Kasumi-1 (cell line): ENCODE measurements around the gene TCF4.

Experiments
- DNase-seq, 2 experiments: peaks; one replicate each; lab custom pipeline; 2025; lab: John Stamatoyannopoulos, UW

Gene TCF4

DNA sequence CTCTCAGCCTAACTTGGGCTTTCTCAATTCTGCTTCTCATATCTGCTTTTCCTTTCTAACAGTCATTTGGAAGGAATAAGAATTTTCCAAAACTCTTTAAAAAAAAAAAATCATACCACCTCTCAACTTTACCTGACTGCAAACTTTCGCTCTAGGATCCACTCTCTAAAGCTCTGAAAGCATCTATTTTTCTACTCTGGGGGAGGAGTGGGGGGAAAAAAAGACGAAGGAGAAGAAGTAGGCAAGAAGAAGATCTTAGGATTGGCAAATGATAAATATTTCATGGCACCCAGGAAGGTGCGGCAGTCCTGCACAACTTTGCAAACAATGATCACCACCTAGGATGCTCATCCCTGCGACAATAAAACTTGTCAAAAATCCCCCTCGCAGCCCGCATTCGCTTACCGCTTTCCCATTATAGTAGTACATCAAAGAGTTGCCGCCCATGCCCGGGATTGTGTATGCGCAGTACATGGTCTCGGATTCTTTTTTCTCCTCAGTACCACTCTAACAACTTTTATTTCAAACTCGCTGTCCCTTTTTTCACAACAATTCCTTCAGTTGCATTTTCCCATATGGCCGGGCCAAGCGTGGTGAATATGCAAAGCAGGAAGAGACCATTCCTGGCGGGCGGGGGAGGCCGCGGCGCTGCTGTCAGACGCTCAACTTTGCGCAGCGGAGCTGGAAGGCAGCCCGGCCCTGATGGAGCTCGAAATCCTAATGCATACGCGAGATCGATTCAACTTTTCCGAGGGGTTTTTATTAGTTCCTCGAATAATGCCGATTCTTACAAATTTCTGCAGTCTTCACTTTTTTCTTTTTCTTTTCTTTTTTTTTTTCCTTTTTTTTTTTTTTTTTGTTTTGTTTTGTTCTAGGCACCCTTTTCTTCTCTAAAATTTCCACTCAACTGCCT is 266.5 kb downstream of the TCF4 start:
- peak in 1 of 2 experiments; percentile 16 for DNase-seq

DNA sequence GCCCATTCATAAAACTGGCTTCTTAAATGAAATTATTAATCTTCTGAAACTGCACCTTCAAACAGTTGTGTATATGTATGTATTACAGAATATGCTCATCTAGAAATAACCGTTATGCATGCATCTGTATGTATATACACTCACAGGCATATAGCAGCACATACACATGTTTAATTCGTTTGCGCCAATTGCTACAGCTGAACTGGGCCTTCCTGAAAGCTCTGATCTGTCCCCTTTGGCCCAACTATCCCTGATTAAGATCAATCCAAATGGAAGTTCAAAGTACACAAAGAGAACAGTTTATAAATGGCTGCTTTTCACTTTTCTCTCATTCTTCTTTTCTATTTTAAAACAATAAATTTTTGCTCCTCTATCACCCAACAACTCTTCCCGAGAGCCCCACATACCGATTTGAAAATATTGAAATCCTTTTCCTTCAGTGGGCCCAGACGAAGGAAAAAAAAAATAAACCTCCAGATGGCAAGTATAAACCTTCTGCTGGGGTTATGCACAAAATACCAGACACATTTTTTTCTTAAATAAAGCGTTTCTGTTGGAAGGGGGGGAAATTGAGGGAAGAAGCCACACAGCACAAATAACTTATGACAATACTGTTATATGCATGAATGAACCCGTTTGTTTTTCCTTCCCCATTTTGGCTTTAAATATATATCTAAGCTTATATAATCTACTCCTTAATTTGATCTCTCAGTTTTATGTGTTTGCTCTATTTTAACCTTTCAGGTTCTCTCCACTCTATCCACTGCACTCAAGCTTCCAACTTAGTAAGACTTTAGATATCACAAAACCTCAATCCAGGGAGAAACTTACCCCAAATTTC is 267.3 kb downstream of the TCF4 start:
- DNase-seq, result peak in 1 of 2 experiments; percentile 23

DNA sequence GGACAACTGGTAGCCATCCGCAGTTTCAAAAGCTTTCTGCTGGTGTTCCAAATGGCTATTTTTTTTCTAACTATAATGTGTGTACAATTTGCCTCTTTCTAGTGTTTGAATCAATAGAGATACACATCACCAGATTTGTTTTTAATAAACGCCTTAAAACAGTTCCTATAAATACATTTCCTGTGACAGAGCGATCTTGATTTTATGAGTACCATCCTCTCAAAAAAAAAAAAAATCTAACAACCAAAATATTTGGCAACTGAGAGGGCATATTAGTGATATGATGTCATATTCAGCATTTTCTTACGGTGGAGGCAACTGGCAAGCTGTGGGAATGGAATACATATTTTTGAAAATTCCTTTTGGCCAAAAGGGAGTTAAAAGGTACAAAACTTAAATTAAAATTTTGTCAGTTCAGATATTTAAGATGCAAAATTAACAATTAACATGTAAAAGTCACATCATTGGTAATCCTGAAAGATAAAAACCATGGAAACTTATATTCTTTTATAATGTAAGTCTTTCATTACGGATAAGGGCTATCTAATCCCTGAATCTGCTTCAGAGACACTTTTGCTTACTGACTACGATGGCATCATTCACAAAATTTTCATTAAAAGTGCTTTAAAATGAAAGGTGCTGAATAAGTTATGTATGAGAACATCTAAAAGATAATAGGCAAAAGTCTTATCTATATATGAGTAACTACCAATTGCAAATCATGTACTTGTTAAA is 268.4 kb downstream of the TCF4 start:
- no peak for DNase-seq

DNA sequence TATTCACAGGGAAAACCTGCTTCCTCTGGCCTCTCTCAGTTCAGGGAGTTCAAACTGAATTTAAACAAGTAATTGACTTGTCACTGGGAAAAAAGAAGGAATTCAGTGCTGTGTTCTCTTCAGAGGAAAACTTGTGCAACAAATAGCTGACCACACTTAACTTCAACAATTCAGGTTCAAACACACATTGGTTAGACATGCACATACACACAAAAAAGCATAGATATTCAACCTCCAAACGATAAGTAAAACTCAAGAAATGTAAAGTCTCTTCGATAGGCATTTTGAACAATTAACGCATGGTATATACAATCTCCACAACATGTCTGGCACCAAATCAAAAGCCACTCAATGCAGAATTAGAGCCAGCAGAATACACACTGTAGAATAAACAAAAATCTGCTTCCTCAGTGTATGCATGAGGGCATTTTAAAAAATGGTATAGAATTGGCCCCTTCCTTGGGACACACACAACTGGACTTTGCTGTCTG is 269.0 kb downstream of the TCF4 start:
- DNase-seq, result no peak

DNA sequence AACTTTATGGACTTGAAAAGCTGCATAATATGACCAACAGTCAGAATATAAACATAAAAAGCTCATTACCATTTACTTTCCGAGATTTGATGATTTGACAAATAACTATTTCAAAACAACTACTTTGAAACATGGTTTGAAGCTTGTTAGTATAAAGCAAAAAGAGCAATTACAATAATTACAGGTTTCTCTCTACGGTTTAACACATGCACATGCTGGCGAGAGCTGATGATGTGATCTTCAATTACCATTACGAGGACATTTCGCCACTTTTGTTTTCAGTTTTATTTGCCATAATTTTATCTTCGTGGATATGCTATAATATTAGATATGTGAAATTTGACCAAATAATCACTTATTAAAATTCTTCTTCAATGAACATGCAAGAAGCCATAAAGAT is 270.1 kb downstream of the TCF4 start:
- no peak for DNase-seq

DNA sequence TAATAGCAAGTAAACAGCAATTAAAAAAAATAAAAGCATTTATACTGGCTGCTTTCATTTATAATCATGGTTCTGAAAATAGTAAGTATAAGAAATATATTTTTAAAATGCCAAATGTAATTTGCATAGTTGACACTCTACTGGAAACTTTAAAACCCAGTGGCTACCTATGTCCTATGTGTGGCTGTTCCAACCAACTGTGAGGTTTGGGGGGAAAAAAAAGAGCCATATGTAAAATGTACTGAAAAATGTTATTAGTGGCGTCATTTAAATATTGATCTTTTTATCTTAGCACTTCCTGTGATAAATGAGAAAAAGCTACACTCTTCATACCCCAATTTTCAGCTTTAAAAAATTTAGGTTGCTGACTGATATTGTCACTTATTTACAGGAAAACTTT is 270.7 kb downstream of the TCF4 start:
- no peak for DNase-seq

DNA sequence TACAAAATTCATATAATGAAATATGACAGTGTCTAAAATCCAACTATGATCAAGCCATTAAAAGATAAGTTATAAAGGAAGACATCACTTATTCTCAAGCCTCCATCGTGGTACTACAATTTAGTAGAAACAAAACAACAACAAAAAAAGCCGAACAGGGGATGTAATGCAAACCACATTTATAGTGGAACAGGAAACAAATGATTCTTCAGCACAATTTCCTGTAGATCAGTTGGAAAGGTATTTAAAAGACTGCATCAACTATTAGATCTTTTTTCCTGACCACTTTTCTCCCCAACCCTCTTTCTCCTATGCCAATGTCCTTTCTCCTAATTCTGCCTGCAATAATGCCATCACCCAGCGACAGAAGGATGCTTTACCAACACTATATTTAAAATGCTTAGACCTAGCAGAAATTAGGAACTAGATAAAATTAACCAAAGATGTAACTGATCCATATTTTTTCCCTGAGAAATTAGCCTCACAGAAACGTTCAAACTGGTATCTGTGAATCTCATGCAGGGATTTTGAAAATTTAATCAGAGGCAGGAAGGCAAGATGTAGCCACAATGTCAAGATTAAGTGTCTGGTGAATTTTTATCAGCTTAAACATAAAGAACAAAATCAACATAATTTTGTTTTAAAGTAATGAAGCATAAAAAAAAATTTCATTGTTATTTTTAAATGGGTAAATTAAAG is 271.4 kb downstream of the TCF4 start:
- DNase-seq, result no peak

DNA sequence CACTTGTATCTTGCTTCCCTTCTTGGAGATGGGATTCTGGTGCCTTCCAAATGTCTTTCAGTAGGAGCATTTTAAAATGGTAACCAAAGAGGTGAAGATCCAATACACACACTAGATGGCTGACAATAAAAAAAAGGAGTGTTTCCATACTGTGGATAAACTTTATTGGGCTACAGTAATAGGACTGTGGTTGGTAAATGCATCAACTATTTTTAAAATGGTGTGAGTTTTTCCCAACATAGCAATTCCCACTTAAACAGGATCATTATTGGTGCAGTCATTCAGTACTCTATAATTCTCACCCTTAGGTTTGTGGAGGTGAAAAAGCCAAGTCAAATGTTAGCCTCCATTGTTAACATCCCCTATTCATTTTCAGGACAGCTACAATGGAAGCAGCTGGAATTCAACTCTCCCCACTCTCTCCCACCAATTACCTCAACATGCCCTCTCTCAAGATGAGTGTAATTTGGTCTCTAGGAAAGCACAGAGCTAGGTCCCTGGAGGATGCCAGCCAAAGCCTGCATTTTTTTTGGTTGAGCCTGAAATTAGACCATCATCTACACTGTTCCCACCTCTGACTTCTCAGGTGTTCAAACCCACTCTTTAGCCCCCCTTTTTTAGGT is 273.3 kb downstream of the TCF4 start:
- DNase-seq, result no peak

DNA sequence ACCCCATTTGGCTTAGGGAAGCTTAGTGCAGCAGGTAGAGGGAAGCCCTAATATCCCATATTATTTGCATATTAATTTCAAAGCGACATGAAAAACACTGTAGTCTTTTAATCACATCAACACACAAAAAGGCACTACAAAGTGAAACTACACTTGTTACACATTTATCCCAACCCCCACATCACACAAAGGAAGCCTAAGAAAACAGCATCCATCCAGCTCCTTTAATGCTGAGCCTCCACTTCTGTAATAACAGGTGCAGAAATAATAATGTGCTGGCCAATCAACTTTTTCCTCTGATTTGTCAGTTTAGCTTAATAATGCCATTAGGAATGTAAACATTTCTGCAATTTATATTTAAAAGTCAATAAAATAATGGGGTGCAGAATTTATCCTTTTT is 274.0 kb downstream of the TCF4 start:
- DNase-seq, result no peak

DNA sequence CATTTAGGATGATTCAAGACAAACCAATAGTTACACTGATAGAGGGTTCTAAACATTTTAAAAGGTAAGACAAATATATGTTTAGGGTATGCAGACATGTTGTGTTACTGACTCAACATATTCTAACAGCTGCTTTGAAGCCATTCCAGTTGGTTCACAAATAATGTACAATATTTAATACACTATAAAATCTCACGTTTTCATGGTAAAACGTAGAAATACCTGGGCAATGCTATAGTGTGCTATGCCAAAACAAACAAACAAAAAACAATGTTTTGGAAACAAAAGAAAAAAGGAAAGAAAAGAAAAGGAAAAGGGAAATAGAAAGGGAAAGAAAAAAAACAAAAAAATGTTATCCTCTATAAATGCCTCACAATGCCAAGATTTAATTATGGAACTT is 277.1 kb downstream of the TCF4 start:
- no peak for DNase-seq

DNA sequence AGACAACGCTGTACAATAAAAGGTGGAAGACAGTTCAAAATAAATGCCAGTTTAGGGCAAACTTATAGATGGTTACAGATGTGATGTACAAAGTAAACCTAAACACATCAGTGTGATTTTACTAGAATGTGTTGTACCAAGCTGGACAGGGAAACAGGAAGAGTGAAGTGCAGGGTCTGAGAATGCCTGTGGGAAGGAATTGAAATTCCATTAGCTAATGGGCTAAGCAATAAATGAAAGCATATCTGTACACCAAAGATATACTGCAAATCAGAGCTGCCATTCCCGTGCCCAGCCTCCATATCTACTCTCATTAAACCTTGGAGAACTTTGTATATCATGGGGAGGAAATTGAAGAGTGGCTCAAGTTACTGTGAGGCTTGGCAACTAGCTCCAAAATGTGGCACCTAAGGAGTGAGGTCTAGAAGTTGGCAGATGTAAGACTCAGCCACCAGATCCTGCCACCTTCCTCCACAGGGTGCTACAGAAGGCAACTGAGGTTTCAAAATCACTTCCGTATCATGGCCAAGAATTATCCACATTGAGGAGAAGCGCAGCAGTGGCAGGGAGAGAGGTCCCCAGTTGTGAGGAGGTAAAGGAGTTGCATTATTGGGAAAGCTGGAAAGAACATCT is 277.8 kb downstream of the TCF4 start:
- DNase-seq, result no peak

DNA sequence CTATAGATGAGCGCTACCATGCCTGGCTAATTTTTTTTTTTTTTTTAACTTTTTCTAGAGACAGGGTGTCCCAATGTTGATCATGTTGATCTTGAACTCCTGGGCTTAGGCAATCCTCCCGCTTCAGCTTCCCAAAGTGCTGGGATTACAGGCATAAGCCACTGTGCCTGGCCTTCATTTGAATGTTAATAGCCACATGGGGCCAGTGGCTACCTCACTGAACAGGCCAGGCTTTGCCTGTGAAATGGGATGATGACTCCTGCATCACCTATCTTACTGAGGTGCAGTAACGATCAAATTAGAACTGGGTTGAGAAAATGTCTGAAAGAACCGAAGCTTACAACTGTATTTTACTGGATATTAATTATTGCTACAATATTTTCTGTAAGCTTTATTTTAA is 278.7 kb downstream of the TCF4 start:
- no peak for DNase-seq

DNA sequence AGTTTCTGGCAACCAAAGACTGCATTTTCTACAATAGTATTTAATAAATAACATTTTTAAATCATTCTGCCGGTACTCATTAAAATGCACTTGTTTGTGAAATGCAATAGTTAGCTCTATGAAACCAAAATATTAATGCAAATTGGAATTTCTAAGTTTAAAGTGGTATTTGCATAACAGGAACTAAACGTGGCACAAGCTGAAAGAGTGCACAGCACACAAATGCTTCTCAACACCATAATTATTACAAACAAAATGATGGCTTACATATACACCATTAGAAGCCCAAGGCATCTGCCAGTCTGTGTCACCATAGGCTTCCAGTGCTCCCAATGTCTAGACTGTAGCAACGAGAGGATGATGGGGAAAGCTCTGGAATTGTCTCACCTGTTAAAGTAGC is 280.5 kb downstream of the TCF4 start:
- DNase-seq, result no peak

DNA sequence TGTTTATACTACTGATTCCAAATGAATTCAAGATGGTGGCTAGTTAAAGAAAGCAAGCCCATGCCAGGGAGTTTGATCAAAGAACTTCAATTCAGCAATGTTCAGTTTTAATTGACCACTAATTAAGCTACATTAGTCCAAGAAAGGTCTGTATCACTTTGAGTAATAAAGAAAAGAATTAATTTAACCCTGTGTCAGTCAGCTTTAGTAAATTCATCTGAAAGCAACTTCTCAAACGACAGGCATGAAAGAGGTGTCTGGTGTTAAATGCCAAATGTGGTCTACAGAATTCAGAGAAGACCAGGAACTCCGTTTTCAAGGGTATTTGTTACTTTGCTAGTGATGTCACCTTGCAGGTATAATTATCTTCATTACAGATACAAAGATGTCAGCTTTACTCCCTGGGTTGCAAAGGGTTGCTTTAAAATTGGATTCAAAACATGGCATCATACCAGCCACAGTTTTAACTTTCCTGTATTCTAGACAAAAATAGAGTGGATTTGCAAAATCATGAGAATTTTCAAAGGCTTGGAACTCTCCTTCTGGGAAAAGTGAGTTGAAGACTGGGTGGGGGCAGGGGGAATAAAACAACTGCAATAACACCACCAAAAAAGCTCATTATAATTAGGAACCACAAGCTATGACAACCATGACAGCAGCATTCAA is 281.5 kb downstream of the TCF4 start:
- no peak for DNase-seq

DNA sequence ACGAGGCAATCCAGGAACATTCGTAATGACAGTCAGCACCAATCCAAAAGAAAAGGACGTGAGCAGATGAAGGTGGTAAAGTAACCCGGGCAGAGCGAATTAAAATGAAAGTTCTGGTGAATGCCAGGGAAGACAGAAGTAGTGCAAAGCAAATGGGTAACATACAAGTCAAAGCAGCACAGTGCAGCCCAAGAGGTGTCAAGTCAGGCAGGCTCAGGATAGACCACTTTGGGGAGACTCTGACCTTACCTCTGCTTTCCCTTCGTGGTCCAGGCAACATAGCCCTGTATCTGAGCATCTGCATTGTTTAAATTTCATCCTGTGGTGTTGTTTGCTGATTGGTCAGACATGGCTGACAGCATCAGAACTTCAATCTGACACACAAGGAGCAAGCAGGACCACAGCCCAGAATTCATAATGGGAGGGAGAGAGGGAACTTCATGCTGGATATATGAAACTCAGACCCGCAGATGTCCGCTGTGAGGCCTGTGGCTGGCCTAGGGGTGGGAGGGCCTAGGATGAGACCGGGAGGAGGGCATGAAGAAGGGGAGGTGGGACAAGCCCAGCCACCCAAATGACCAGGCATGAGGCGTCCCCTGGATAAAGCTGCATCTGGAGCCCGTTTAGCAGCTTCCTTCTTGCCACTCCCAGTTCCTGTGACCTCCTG is 285.7 kb downstream of the TCF4 start:
- no peak for DNase-seq

DNA sequence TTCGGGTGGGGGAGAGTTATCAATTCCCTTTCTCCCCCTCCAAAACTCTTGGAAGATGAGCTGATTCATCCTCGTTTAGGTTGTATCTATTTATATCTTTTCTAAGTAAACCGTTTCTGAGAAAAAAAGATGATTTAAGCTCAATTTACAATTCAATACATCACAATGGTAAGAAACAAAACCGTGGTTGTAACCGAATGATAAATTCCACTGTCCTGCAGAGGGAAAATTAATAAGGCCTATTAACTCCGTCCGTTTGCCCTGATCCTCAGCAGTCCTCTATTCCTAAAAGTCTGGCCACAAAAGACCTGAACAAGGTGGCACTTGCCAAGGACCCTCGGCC is 286.2 kb downstream of the TCF4 start:
- no peak for DNase-seq

DNA sequence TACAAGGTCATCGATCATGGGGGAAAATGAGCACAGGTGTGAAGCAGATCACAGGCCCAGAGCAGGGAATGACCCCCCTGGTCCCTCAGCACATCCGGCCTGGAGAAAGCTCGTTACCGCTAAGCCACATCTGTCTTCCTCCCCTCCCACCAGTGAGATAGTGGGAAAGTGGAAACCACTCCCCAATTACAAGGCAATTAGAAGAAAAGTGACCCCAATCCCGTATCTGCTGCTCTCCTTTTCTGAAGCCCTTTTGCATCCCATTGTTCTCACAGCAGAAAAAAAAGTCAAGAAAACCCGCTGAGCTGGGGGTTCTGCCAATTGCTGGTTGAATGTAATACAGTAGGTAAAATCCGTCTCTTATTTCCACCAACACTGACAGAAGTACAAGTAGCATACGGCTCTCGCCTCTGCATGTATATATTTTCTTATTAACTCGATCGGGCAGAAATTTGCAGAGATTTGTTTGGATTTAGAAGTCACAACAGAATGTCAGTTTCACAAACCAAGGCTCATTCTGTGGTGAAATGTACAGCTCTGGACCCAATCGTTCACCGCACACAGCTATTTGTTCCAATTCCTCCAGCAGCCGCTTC is 287.0 kb downstream of the TCF4 start:
- DNase-seq, result no peak

DNA sequence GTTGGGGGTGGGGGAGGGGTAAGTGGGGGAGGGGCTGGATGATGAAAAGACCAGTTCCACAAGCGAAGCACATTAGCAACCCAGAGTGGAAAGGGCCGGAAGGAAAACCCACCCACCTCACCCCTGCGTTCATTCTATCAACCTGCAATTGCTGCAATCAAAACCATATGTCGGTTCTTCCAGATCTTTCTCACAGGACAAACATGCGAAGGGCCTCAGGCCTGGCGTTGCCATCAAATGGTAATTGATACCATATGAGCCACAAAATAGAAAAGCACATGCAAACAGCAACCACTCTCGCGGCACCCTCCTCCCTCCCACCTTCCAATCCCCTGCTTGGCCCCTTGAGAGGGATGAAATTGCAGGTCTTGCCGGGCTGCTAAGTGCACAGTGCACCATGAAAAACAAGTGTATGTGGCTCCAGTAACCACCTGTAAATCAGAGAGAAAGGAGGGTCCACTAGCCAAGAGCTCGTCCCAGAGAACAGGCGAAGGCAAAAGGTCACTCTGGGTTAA is 287.5 kb downstream of the TCF4 start:
- DNase-seq, result no peak

DNA sequence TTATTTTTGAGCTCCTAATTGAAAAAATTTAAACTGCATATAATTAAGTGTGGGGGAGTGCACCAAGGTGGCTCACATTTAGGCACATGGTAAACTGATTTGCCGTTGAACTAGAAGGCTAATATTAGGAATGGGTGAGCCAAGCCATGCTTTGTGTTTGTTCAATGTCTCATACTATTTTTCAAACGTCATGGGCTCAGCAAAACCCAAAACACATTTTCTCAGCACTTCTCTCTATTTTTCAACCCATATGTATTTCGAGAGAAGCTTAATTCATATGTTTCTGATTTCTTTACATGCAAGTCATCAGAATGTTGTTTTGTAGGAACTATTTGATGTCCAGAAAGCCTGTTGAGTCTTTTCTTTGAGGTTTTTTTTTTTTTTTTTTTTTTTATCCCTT is 291.2 kb downstream of the TCF4 start:
- no peak for DNase-seq
